Progenitor cell of endocrine pancreas (in vitro differentiated cells): ENCODE measurements around the gene TBC1D24. TPM values are rescaled to one million over a fixed set of nuclear protein-coding genes. Genes with fewer than 3 reads are reported as not detected.

Experiments
- DNase-seq: peaks from one replicate; pipeline ENCODE4 v3.0.0; 2021; ENCODE audit warnings: low spot score; ENCODE audit not compliant: unreplicated experiment
- H3K27ac Mint-ChIP-seq: 2 replicates; pipeline ENCODE4 v1.8.0; 2021; ENCODE audit warnings: mild to moderate bottlenecking, moderate library complexity, mixed read lengths
- H3K27me3 Mint-ChIP-seq: 2 replicates; pipeline ENCODE4 v1.8.0; 2021; ENCODE audit warnings: mixed read lengths
- H3K36me3 Mint-ChIP-seq: 2 replicates; pipeline ENCODE4 v1.8.0; 2022; ENCODE audit warnings: mixed read lengths; ENCODE audit not compliant: insufficient read depth
- H3K4me1 Mint-ChIP-seq: 2 replicates; pipeline ENCODE4 v1.8.0; 2021; ENCODE audit warnings: low read depth, mixed read lengths
- H3K4me3 Mint-ChIP-seq: 2 replicates; pipeline ENCODE4 v1.8.0; 2021; ENCODE audit warnings: low read depth, mild to moderate bottlenecking, moderate library complexity, mixed read lengths
- H3K9me3 Mint-ChIP-seq: 2 replicates; pipeline ENCODE4 v1.8.0; 2021; ENCODE audit warnings: low read depth, mixed read lengths
- total RNA-seq: library from RNA; stranded (reverse); gene quantifications from 2 replicates; pipeline ENCODE4 v1.2.1, GENCODE V29; 2021
- TF ChIP-seq, protein P1 (sequence below): fragments of 200-600 bp; sonication (generic); IDR thresholded peaks from one replicate; pipeline ENCODE4 v1.5.0; 2021; ENCODE audit warnings: antibody characterized with exemption, mild to moderate bottlenecking; ENCODE audit not compliant: unreplicated experiment

TBC1D24 gene
- total RNA-seq, 1 donor from 2014 or later, result 23.8 TPM

DNA sequence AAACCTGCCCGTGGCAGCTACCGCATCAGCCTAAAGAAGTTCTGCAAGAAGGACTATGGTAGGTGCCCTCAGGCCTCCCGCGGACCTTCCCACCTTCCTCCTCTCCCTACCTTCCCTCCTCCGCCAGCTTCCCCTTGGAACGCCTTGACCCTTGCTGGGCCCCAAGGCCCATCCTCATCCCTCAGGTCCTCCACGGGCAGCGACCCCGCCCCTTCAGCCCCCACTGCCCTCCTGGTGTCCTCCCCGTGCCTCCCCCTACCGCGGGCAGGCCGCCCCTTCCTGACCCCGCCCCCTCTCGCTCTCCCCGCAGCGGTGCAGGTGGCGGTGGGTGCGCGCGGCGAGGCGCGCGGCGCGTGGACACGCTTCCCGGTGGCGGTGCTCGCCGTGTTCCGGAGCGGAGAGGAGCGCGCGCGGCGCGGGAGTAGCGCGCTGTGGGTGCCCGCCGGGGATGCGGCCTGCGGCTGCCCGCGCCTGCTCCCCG is 1.4 kb upstream of the TBC1D24 start:
- DNase-seq, result no peak
- H3K27ac Mint-ChIP-seq, result no peak overlapping the region
- H3K36me3 Mint-ChIP-seq, result no peaks in the 10 kb centered on the region
- peak overlapping the region; percentile 67 for H3K4me3 Mint-ChIP-seq
- H3K9me3 Mint-ChIP-seq, result no peaks in the 10 kb centered on the region
- H3K27me3 Mint-ChIP-seq, result peaks cover 21% of the 10 kb centered on the region
- TF ChIP-seq, protein P1, sequence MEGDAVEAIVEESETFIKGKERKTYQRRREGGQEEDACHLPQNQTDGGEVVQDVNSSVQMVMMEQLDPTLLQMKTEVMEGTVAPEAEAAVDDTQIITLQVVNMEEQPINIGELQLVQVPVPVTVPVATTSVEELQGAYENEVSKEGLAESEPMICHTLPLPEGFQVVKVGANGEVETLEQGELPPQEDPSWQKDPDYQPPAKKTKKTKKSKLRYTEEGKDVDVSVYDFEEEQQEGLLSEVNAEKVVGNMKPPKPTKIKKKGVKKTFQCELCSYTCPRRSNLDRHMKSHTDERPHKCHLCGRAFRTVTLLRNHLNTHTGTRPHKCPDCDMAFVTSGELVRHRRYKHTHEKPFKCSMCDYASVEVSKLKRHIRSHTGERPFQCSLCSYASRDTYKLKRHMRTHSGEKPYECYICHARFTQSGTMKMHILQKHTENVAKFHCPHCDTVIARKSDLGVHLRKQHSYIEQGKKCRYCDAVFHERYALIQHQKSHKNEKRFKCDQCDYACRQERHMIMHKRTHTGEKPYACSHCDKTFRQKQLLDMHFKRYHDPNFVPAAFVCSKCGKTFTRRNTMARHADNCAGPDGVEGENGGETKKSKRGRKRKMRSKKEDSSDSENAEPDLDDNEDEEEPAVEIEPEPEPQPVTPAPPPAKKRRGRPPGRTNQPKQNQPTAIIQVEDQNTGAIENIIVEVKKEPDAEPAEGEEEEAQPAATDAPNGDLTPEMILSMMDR, result no peak
- H3K4me1 Mint-ChIP-seq, result peaks cover 22% of the 10 kb centered on the region

DNA sequence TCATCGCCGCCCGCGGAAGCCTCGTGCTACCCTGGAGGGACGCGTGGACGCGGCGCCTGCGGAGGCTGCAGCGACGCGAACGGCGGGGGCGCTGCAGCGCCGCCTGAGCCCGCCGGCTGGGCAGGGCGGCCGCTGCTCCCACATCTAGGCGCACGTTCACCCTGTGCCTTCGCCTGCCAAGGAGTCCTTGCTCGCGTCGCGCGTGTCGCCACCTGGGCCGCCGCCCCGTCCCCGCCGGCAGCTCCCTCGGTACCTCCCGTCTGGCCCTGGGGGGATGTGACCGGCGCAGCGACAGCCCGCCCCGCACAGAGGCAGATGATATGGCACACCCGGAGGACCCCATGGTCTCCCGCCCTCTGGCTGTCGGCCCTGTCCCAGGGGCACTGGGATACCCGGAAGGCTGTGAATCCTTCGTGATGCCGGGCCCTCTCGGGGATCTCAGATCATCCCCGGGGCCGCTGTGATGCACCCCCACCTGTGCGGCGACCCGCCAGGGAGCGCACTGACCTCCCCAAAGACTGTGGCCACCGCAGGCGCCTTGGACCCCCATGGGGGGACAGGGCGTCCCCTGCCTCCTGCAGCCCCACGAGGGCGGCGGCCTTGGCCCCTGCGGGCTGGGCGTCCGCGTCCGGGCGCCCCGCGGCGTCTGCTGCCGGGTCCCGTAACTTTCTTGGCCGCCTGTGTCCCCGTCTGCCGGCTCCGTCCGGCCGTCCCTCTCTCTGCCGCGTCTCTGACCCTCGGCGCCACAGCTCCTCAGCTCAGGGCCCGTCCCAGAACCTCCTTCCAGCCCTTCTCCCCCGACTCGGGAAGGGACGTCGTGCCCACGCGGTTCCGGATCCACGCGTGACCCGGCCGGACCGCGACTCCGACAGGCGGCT is 689 bp upstream of the TBC1D24 start:
- H3K4me3 Mint-ChIP-seq, result peak overlapping the region; percentile 67
- no peaks in the 10 kb centered on the region for H3K9me3 Mint-ChIP-seq
- peaks cover 21% of the 10 kb centered on the region for H3K27me3 Mint-ChIP-seq
- no peaks in the 10 kb centered on the region for H3K36me3 Mint-ChIP-seq
- H3K27ac Mint-ChIP-seq, result no peak overlapping the region
- H3K4me1 Mint-ChIP-seq, result peaks cover 21% of the 10 kb centered on the region
- TF ChIP-seq, protein P1, result peak; percentile 55
- DNase-seq, result no peak

DNA sequence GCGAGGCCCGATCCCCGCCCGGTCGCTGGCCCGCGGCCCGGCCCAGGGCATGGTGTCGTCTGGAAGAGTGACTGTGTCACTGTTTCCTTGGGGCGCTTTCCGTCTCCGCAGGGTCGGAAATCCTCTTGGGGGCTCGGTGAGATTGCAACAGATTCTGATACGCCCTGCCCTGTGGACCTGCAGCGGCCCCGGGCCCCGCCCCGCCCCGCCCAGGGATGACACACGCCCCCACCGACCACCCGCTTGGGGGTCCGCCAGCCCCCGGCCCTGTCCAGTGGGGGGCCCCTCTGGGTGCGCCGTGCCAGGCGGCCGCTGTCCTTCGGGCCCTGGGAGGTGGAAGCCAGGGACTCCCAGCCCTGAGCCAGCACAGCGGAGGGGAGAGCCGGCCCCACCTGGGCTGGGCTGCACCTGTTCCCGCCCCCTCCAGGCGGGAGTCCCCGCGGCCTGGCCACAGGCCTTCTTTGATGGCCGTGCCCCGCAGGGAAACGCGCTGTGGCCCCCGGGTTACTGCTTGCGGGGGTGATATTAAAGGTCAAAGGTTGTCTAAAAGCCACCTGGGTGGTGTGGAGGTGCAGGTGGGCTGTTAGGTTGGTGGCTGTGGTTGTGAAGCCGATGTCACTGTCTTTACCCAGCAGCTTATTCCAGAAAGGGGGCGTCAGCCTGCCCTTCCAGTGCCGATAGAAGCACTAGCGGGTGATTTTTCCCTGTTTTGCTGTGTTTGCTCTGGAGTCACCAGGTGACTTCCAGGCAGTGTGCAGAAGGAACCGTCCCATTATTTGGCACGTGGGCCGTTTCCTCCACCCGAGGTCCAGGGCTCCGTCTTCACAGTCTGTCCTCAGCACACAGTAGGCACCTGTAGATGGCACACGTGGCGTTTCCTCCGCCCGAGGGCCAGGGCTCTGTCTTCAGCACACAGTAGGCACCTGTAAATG is 752 bp downstream of the TBC1D24 start:
- peaks cover 12% of the 10 kb centered on the region for H3K27me3 Mint-ChIP-seq
- H3K36me3 Mint-ChIP-seq, result no peaks in the 10 kb centered on the region
- H3K9me3 Mint-ChIP-seq, result no peaks in the 10 kb centered on the region
- H3K27ac Mint-ChIP-seq, result peak overlapping the region; percentile 56
- DNase-seq, result no peak
- TF ChIP-seq, protein P1, result no peak
- H3K4me3 Mint-ChIP-seq, result peak overlapping the region; percentile 69
- peaks cover 16% of the 10 kb centered on the region for H3K4me1 Mint-ChIP-seq

DNA sequence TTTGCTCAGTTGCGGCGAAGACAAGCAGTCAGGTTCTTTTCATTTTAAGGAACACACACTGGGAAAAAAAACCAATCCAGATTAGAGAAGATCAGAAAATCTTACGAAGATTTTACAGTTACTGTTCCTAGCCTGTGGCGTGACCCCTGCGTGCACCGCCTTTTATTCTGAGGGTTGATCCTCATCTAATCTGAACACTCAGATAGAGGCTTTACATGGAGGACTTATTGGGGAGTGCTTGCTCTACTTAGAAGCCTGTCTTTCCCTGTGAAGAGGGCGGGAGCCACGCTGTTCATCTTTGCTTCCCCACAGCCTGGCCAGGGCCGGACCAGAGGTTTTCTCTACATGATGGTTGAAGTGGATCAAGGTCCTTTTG is 1.4 kb downstream of the TBC1D24 start:
- H3K27me3 Mint-ChIP-seq, result peaks cover 11% of the 10 kb centered on the region
- no peaks in the 10 kb centered on the region for H3K36me3 Mint-ChIP-seq
- TF ChIP-seq, protein P1, result no peak
- no peaks in the 10 kb centered on the region for H3K9me3 Mint-ChIP-seq
- peak overlapping the region; percentile 56 for H3K27ac Mint-ChIP-seq
- H3K4me1 Mint-ChIP-seq, result peaks cover 16% of the 10 kb centered on the region
- H3K4me3 Mint-ChIP-seq, result peak overlapping the region; percentile 69
- no peak for DNase-seq

DNA sequence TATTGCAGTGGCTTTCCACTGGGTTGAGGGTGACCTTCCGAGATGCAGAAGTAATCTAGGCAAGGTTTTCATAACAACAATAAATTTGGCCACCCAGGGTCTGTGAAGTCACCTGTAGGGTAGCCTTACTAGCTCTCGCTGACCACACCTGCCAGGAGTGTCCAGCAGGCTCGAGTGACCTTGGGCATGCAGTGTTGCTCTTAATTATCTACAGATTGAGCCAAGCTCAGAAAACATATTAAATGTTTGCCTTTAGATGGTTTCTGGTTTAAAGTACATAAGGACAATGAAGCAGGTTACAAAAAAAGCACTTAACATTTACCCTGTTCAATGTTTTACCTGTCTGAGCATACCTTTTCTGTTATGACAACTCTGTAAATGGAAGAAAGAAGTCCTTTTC is 1.8 kb downstream of the TBC1D24 start:
- peaks cover 11% of the 10 kb centered on the region for H3K27me3 Mint-ChIP-seq
- no peak for DNase-seq
- TF ChIP-seq, protein P1, result no peak
- no peak overlapping the region for H3K27ac Mint-ChIP-seq
- H3K4me1 Mint-ChIP-seq, result peaks cover 16% of the 10 kb centered on the region
- H3K4me3 Mint-ChIP-seq, result peak overlapping the region; percentile 69
- H3K36me3 Mint-ChIP-seq, result no peaks in the 10 kb centered on the region
- no peaks in the 10 kb centered on the region for H3K9me3 Mint-ChIP-seq
